ENCODE results near the gene CYTH4.

DNA sequence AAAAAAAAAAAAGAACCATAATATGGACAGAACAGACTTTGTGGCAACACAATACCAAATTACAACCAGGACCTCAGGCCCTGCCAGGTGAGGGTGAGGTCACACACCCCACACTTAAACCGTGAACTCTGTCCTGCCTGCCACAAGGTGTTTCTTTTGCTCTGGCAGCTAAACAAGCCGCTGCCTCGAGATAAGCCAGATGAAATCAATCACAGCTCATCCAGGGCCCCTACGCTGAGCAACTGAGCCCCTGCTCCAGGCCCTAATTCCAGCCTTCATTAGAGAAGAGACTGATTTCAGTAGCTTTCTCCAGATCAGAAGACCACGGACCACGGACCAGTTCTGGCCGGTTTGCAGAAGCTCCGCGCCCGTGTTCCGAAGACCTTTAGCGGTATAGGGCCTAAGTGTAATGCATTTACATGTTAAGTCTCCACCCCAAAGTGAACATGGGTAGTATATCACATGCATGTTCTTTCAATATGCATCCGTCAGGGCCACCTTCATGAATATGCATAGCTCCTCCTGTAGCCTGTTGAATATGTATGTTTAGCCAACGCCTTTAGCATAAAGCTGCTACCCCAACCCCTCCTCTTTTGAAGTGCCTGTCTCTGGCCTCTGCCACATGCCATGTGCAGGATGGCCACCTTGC, 23.4 kb upstream of the CYTH4 start:
- TF ChIP-seq, protein P1, sequence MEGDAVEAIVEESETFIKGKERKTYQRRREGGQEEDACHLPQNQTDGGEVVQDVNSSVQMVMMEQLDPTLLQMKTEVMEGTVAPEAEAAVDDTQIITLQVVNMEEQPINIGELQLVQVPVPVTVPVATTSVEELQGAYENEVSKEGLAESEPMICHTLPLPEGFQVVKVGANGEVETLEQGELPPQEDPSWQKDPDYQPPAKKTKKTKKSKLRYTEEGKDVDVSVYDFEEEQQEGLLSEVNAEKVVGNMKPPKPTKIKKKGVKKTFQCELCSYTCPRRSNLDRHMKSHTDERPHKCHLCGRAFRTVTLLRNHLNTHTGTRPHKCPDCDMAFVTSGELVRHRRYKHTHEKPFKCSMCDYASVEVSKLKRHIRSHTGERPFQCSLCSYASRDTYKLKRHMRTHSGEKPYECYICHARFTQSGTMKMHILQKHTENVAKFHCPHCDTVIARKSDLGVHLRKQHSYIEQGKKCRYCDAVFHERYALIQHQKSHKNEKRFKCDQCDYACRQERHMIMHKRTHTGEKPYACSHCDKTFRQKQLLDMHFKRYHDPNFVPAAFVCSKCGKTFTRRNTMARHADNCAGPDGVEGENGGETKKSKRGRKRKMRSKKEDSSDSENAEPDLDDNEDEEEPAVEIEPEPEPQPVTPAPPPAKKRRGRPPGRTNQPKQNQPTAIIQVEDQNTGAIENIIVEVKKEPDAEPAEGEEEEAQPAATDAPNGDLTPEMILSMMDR (IDR thresholded peaks at IDR 0.05) = no peak
- TF ChIP-seq ZFX (IDR thresholded peaks at IDR 0.05; ENCODE audit: borderline replicate concordance) = no peak

Measured in 22Rv1 (cell line).